Activated CD4-positive, alpha-beta T cell treated with anti-CD3 and anti-CD28 coated beads, Interleukin-2, amount 50 U/mL, for 24 hours (primary cell): ENCODE data around the gene TTC27.

Source experiments
- DNase-seq, 2 donors: peaks; one replicate each; pipeline ENCODE4 v3.0.0-alpha.2; 2020; ENCODE audit warnings: low read depth in 1 of 2, low spot score in 1 of 2

Gene TTC27

GRCh38 chr2:32666704-32667103, 38.9 kb downstream of the TTC27 start:
- no peak for DNase-seq

DNA sequence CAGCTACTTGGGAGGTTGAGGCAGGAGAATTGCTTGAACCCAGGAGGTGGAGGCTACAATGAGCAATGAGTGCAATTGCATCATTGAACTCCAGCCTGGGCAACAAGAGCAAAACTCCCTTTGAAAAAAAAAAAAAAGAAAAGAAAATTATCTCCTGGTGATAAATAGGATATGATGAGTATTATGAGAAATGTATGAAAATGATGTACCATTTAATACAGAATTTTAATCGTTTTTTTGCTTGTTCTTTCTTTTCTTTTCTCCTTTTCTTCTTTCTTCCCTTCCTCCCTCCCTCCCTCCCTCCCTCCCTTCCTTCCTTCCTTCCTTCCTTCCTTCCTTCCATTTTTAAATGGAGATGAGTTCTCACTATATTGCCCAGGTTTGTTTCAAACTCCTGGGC, 40.4 kb downstream of the TTC27 start:
- no peak for DNase-seq

GRCh38 chr2:32671885-32672533, 44.2 kb downstream of the TTC27 start:
- DNase-seq, result no peak

- DNase-seq, result no peak
Measured at GRCh38 chr2:32678825-32679224, 51.0 kb downstream of the TTC27 start.

- no peak for DNase-seq
Measured at GRCh38 chr2:32680942-32681341, 53.1 kb downstream of the TTC27 start.

GRCh38 chr2:32683520-32684086, 55.8 kb downstream of the TTC27 start:
- no peak for DNase-seq

- no peak for DNase-seq
Measured at GRCh38 chr2:32688541-32688940, 60.7 kb downstream of the TTC27 start.

- no peak for DNase-seq
Measured at GRCh38 chr2:32691678-32692077, 63.8 kb downstream of the TTC27 start.

DNA sequence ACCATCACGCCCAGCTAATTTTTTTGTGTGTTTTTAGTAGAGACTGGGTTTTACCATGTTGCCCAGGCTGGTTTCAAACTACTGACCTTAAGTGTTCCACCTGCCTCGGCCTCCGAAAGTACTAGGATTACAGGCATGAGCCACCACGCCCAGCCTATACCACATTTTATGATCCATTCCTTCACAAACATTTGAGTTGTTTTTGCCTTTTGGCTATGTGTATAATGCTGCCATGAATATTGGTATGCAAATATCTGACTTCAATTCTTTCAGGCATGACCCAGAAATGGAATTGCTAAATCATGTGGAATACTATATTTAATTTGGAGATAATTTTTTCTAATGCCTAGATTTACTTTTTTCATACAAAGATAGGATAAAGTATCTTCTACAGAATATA, 68.6 kb downstream of the TTC27 start:
- DNase-seq, result no peak

- DNase-seq, result no peak
Measured at GRCh38 chr2:32697156-32697555, 69.3 kb downstream of the TTC27 start.

- no peak for DNase-seq
Measured at GRCh38 chr2:32699151-32699550, 71.3 kb downstream of the TTC27 start.

DNA sequence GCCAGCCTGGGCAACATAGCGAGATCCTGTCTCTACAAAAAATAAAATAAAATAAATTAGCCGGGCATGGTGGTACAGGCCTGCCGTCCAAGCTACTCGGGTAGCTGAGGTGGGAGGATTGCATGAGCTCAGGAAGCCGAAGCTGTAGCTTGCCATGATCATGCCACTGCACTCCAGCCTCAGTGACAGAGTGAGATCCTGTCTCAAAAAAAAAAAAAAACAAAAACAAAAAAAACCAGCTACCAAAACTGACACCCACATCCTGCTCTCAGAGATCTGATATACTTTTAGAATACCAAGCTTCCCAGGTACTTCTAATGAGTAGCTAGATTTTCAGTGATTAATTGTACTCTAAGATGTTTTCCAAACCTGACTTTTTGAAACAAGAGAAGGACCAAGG, 74.0 kb downstream of the TTC27 start:
- no peak for DNase-seq

DNA sequence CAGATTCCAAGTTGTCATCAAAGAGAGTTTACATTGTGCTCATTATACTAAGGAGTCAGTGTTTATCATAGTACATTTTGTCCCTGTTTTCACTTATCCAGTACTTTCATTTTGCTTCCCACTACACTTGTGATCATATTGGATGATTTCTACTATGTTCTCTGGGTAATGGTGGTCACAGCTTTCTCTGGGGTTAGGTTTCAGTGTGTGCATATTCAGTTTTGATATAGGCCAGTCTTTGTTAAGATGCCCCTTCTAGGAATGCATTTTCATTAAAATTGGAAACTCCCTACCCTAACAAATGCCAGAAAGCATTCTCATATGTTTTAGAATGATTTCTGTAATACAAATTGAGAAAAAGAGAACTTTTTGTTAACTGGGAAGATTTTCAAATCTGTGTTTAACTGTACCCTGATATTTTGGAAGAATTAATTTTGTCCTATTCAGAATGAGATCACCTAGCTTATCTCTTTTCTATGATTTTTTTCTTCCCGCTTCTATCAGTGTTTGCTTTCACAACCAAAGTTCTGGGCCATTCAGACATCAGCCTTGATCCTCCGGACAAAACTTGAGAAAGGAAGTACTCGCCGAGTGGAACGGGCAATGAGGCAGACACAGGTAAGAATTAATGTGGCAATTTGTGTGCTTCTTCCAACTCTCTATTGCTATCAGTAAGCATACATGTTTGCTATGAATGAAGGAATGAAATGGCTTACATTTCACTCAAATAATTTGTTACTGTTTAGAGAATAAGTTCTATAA, 74.6 kb downstream of the TTC27 start:
- DNase-seq, result no peak

GRCh38 chr2:32706815-32707579, 79.1 kb downstream of the TTC27 start:
- no peak for DNase-seq

DNA sequence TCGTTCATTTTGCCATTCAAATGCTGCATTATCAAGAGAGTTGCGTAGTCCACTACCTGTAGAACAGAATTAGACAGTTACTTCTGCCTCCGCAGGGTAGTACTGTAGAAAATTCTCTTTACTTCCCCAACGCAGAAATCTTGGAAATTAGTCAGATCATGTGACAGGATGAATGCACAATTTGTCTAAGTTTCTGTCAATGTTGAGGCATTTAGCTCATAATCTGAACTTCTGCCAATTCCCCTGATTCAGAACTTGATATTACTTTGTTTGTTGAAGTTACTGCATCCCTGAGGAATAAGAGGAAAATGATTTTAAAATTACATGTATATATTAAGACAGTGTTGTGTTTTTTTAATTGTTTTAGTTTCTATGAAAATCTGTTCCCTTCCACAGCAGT, 83.4 kb downstream of the TTC27 start:
- DNase-seq, result no peak

DNA sequence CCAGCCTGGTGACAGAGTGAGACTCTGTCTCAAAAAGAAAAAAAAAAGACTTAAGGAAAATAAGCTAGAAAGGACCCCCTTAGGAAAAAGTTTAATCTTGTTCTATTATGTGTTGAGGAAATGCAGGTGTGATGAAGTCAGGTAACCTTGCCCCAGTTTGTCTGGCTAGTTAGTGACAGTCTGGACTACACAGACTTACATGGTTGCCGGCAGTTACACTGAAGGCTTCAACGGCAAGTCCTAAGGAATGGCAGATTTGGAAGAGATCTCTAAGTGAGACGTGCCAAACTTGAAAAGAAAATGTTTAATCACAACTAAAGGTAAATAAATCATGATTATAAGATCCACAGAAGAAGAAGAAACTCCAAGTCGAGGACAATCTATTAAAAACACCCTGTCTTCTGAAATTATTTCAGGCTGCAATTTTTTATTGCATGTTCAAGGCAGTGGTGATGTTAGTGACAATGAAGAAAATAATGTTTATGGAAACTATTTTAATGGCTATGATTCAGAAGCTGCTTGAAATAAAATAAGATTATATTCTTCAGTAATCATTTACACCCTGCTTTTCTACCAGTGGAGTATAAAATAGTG, 84.2 kb downstream of the TTC27 start:
- DNase-seq, result no peak

DNA sequence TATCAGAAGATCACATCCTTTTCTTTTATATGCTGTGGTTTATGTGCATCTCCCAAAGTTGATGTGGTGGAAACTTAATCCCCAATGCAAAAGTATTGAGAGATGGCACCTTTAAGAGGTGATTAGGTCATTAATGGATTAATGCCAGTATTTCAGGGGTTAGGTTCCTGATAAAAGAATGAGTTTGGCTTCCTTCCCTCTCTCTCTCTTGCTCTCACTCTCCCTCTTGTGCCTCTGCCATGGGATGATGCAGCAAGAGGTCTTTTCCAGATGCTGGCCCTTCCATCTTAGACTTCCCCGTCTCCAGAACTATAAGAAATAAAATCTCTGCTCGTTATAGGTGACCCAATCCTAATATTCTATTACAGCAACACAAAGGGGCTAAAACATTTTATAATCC, 85.0 kb downstream of the TTC27 start:
- DNase-seq, result no peak

- no peak for DNase-seq
Measured at GRCh38 chr2:32714521-32714920, 86.7 kb downstream of the TTC27 start.

- no peak for DNase-seq
Measured at GRCh38 chr2:32715391-32715841, 87.6 kb downstream of the TTC27 start.

DNA sequence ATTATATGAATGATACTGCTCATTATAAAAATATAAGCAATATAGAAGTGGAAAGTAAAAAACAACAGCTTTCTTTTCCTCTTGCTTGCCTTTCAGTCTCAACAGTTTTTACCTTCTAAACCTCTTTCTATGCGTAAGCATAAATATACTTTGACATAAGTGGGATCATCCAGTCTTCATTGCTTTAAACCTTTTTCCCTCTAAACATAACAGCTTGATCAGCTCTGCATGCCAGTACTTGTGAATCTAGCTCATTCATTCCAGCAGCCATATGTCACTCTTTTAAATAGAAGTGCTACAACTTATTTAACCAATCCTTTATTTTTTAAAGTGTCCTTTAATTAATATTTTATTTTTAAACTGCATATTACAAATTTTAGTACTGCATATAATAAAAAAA, 88.1 kb downstream of the TTC27 start:
- DNase-seq, result no peak

DNA sequence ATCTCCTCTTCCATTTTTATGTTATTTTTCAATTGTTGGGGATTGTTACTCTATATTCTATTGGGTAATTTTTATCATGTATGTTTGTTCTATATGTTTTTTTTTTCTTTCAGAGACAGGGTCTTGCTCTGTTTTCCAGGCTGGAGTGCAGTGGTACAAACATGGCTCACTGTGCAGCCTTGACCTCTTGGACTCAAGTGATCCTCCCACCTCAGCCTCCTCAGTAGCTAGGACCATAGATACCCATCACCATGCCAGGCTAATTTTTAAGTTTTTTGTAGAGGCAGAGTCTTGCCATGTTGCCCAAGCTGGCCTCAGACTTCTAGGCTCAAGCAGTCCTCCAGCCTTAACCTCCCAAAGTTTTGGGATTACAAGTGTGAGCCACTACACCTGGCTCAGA, 88.7 kb downstream of the TTC27 start:
- no peak for DNase-seq
